Measurements from ENCODE around the gene AP3B1. TPM values are rescaled to one million over a fixed set of nuclear protein-coding genes. Genes with fewer than 3 reads are reported as not detected.

The AP3B1 gene
- polyA plus RNA-seq, 3 donors: 20.3 to 39.8 (median 24.9) TPM

GRCh38 chr5:78003450-78003849, 291.0 kb downstream of the AP3B1 start:
- Histone ChIP-seq H3K9ac (ENCODE audit: insufficient read depth, low read length, poor library complexity, severe bottlenecking) (no peak overlapping the region), H3K27me3 (ENCODE audit: control insufficient read depth in 2 of 2, insufficient read depth in 2 of 2, low read length in 2 of 2) (no peaks in the 10 kb centered on the region), H3K9me3 (replicated peaks in 1 of 2; ENCODE audit: control insufficient read depth in 1 of 2, insufficient read depth in 1 of 2, low read length in 2 of 2) (no peaks in the 10 kb centered on the region), H3K79me2 (ENCODE audit: insufficient read depth, low read length) (no peaks in the 10 kb centered on the region), H3K4me2 (replicated peaks; ENCODE audit: extremely low read depth, low read length, poor library complexity, severe bottlenecking) (no peak overlapping the region), H3K4me1 (ENCODE audit: control insufficient read depth in 1 of 2, insufficient read depth in 2 of 2, low read length in 2 of 2) (peaks cover 9% of the 10 kb centered on the region in 2 donors), H4K20me1 (ENCODE audit: insufficient read depth, low read length) (no peaks in the 10 kb centered on the region), H3K27ac (ENCODE audit: low read depth in 1 of 2, low read length in 2 of 2) (peak overlapping the region in 1 of 2 donors; percentile 35), H3K4me3 (replicated peaks in 1 of 3; ENCODE audit: low read depth in 2 of 3, low read length in 3 of 3) (no peak overlapping the region), H3K36me3 (replicated peaks in 1 of 2; ENCODE audit: control insufficient read depth in 1 of 2, insufficient read depth in 2 of 2, low read length in 2 of 2) (peaks cover 23 to 45% of the 10 kb centered on the region in 2 donors), H2AFZ (ENCODE audit: insufficient read depth, low read depth, low read length, poor library complexity, severe bottlenecking) (peak overlapping the region; percentile 4)
- WGBS (ENCODE audit: insufficient coverage): 100% methylated on average over 1 of the region's 5 CpGs
- peak; percentile 17 to 55 (median 25) for DNase-seq
- TF ChIP-seq CTCF (IDR thresholded peaks at IDR 0.05): no peak
- intact Hi-C loops (cut with micrococcal nuclease): loop anchor here in 1 of 2 donors (10.0 kb wide), 1 partner anchor 359 kb away; no protein-coding TSS in a partner anchor
- Mint-ChIP-seq H3K4me3 (no peak overlapping the region), H3K27ac (peak overlapping the region; percentile 29 to 88 (median 77)), H3K36me3 (peaks cover 32 to 48% of the 10 kb centered on the region in 2 donors), H3K27me3 (ENCODE audit: low read depth in 3 of 3) (peaks cover 0 to 2% (median 0%) of the 10 kb centered on the region in 3 donors), H3K9me3 (no peaks in the 10 kb centered on the region), H3K4me1 (peaks cover 17% of the 10 kb centered on the region)

- Histone ChIP-seq H3K27ac (ENCODE audit: low read depth in 1 of 2, low read length in 2 of 2) (no peak overlapping the region), H3K36me3 (replicated peaks in 1 of 2; ENCODE audit: control insufficient read depth in 1 of 2, insufficient read depth in 2 of 2, low read length in 2 of 2) (peaks cover 23 to 49% of the 10 kb centered on the region in 2 donors), H3K9ac (ENCODE audit: insufficient read depth, low read length, poor library complexity, severe bottlenecking) (no peak overlapping the region), H4K20me1 (ENCODE audit: insufficient read depth, low read length) (no peaks in the 10 kb centered on the region), H3K4me3 (replicated peaks in 1 of 3; ENCODE audit: low read depth in 2 of 3, low read length in 3 of 3) (no peak overlapping the region), H2AFZ (ENCODE audit: insufficient read depth, low read depth, low read length, poor library complexity, severe bottlenecking) (no peak overlapping the region), H3K79me2 (ENCODE audit: insufficient read depth, low read length) (no peaks in the 10 kb centered on the region), H3K4me2 (replicated peaks; ENCODE audit: extremely low read depth, low read length, poor library complexity, severe bottlenecking) (no peak overlapping the region), H3K27me3 (ENCODE audit: control insufficient read depth in 2 of 2, insufficient read depth in 2 of 2, low read length in 2 of 2) (no peaks in the 10 kb centered on the region), H3K9me3 (replicated peaks in 1 of 2; ENCODE audit: control insufficient read depth in 1 of 2, insufficient read depth in 1 of 2, low read length in 2 of 2) (no peaks in the 10 kb centered on the region), H3K4me1 (ENCODE audit: control insufficient read depth in 1 of 2, insufficient read depth in 2 of 2, low read length in 2 of 2) (peaks cover 9% of the 10 kb centered on the region in 2 donors)
- Mint-ChIP-seq H3K27me3 (ENCODE audit: low read depth in 3 of 3) (peaks cover 0 to 2% (median 0%) of the 10 kb centered on the region in 3 donors), H3K9me3 (no peaks in the 10 kb centered on the region), H3K4me1 (peaks cover 17% of the 10 kb centered on the region), H3K36me3 (peaks cover 34 to 54% of the 10 kb centered on the region in 2 donors), H3K4me3 (no peak overlapping the region), H3K27ac (peak overlapping the region in 1 of 7 donors; percentile 68)
- DNase-seq: no peak
- intact Hi-C loops (cut with micrococcal nuclease): loop anchor here in 1 of 2 donors (10.0 kb wide), 1 partner anchor 358 kb away; no protein-coding TSS in a partner anchor
- no peak for TF ChIP-seq CTCF (IDR thresholded peaks at IDR 0.05)
- no CpG with 5 or more reads among the region's 1 CpG for WGBS (ENCODE audit: insufficient coverage)
Observed at GRCh38 chr5:78002690-78003089, 291.8 kb downstream of the AP3B1 start.
